ENCODE measurements around the gene SEMA4C.

GRCh38 chr2:96838345-96839292, 31.3 kb downstream of the SEMA4C start:
- TF ChIP-seq CTCF (IDR thresholded peaks at IDR 0.05) (no peak), POLR2A (IDR thresholded peaks at IDR 0.05) (no peak), POLR2AphosphoS5 (IDR thresholded peaks at IDR 0.05) (no peak), EP300 (IDR thresholded peaks at IDR 0.05) (no peak)

All from gastroesophageal sphincter (tissue), 3 donors.